Mammary microvascular endothelial cell (primary cell): ENCODE data around the gene EPC2. TPM values are rescaled to one million over a fixed set of nuclear protein-coding genes. Genes with fewer than 3 reads are reported as not detected.

ENCODE experiments used
- total RNA-seq: library from RNA; depleted of rRNA; stranded (reverse); fragments of >200 nt; gene quantifications from 2 replicates; pipeline ENCODE4 v1.2.3, GENCODE V29; 2015

The EPC2 gene
- 10.3 and 15.1 TPM in 2 replicates for total RNA-seq

GRCh38 chr2:148643998-148644882, at the start of gene EPC2:
Gene EPC2, plus strand, starts transcription at chr2:148644751. Its CDS starts 267 bp downstream, at chr2:148645018.

Other genes with a start within 250 kb of the EPC2 start
- gene KIF5C, start 230.5 kb downstream of the EPC2 start, total RNA-seq: 0.25 and 0.33 TPM in 2 replicates